Skeletal muscle cell (primary cell): ENCODE measurements around the gene TASP1.
A peak's percentile ranks its signal among the peaks of the same experiment; 100 is the strongest.
"Not testable (repeated sequence)": the region's sequence is repeated elsewhere in the genome, so short reads cannot be mapped to it uniquely, and the experiment has no call there.

Experiments
- DNase-seq: peaks from one replicate; pipeline ENCODE4 v3.0.0-alpha.2; 2010; ENCODE audit warnings: low read depth
- H3K4me3 ChIP-seq: 2 replicates; pipeline ENCODE4 v1.5.1; 2011; ENCODE audit warnings: low read depth, mild to moderate bottlenecking, control low read depth, low read length, moderate library complexity

TASP1 gene

DNA sequence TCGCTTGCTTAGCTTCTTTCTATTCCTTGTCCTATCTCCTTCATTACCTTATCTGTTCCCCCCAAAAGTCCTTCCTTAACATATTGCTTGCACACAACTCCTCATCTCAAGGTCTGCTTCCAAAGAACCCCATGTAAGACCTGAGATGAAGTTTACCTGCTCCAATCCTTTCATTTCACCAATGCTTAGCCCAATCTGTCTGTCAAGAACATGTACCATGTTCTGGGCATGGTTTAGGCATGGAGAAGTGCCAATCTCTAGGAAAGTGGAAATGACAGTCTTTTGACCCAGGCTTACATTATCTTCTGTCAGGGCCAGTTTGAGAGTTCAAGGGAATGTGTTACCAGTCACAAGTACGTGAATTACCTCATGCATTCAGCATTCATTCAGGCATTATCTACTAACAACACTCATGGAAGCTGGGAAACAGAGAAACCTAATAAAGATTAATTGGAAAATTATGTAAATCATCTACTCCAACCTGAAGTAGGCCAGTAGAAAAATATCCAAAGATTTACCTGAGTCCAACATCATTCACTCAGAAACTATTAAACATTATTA lies 15.8 kb upstream of the TASP1 start:
- H3K4me3 ChIP-seq = no peak overlapping the region
- DNase-seq = no peak

DNA sequence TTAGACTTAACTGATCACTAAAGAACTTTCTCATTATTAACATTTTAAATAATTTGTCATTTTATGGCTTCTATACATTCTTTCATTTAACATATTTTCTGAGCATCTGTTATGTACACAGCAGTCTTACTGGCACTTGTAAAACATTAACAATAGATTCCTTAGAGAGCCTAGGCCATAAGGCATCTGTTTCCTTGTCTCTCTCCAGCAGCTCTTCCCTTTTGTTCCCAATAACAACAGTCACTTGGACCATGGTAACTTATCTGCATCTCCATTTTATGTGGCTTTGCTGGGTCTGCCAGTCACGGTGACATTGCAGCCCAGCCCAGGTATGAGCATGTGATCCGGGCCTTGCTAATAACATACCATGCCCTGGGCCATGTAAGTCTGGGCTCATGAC lies 11.7 kb upstream of the TASP1 start:
- H3K4me3 ChIP-seq = no peak overlapping the region
- no peak for DNase-seq

DNA sequence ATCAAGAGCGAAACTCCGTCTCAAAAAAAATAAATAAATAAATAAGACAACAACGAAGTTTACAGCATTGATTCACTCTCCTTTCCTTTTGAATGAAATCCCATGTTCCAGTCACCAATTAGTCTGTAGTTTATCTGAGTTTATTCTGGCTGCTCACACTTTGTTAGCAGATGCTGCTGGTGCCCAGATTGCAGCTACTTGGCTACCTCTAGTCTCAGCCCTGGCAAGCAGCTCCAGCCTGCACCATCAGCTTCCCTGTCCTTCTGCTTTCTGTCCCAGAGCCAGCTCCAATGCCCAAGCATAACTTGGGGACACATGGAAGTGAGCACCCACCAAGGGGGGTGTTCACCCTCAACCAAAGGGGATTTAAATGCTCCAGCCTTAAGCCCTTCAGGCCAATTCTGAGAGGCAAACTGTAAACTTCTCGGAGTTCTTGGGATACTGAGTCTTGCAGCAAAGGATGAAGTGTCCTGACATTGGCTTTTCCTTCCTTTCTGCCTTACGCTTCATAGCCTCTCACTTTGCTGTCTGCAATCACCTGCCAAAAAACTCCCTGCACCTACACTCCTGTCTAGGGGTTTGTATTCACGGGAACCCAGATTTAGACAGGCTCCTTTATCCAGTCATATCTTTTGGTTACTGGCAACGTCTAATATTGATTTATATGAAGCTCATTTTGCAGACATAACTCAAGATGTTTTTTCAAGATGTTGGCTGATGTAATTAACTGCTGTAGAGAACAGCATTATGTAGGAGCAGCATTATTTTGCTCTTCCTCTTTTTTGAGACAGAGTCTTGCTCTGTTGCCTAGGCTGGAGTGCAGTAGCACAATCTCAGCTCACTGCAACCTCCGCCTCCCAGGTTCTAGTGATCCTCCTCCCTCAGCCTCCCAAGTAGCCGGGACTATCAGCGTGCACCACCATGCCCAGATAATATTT lies 9.8 kb upstream of the TASP1 start:
- H3K4me3 ChIP-seq = no peak overlapping the region
- no peak for DNase-seq

DNA sequence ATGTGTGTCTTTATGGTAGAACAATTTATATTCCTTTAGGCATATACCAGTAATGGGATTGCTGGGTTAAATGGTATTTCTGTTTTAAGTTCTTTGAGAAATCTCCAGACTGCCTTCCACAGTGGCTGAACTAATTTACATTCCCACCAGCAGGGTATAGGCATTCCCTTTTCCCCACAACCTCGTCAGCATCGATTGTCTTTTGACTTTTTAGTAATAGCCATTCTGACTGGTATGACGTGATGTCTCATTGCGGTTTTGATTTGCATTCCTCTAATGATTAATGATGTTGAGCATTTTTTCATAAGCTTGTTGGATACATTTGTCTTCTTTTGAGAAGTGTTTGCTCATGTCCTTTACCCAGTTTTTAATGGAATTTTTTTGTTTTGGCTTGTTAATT lies 5.3 kb upstream of the TASP1 start:
- H3K4me3 ChIP-seq = no peak overlapping the region
- no peak for DNase-seq

DNA sequence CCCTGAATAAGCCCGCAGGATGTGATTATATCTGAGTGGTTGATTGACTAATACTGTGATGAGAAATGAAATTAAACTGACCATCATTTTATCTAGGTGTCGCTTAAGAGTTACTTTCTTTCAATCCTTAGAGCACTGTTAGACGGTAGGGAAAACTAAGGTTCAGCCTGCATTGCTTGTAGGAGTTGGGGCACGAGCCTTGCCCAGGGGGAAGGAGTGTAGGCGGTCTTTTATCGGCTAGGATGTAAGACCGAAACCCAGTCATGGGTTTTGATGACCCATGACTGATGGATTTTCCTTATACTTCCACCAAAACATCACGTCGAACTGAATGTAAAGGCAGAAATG lies 392 bp upstream of the TASP1 start:
- peak overlapping the region; percentile 98 for H3K4me3 ChIP-seq
- DNase-seq = no peak

DNA sequence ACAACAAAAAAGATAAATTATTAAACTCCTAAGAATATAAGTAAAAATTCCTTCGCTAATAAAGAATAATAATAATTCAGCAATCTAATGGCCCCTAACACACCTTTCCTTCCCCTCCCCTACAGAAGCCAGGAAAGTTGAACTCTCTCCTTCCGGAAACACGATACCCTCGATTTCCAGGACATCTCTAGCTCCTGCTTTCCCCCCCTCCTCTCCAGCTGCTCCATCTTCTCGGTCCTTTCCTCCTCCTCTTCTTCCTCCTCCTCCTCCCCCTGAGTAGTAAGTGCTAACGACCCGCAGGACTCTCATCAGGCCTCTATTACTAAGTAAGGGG lies 603 bp downstream of the TASP1 start:
- DNase-seq = no peak
- peak overlapping the region; percentile 98 for H3K4me3 ChIP-seq

DNA sequence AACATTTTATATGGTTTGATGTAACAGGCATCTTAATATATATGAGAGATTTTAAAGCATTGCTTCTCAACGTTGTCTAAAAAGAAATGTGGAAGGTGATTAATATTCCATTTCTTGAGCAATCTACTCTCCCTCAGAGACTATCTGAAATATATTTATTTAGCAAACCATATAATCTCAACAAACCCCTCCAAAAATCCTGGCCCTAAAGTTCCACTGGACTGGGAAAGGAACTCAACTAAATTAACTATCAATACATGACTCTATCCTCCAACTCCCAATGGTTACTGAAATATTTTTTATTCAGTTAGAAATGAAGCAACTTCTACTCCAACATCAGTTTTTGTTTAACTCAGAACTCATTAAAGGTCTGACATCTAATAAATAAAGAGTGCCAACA lies 6.3 kb downstream of the TASP1 start:
- no peak for DNase-seq
- H3K4me3 ChIP-seq = no peak overlapping the region

DNA sequence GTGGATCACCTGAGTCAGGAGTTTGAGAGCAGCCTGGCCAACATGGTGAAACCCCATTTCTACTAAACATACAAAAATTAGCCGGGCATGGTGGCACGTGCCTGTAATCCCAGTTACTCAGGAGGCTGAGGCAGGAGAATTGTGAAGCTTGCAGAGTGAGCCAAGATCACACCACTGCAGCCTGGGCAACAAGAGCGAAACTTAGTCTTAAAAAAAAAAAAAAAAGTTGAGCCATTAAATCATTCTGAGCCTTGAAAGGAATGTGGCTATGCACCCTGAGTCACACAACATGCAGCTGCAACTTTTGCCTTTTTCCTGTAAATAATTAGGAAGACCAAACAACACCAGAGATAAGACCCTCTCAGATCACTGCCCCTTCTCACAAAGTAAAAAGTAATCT lies 11.2 kb downstream of the TASP1 start:
- DNase-seq, H3K4me3 ChIP-seq: not testable (repeated sequence)

DNA sequence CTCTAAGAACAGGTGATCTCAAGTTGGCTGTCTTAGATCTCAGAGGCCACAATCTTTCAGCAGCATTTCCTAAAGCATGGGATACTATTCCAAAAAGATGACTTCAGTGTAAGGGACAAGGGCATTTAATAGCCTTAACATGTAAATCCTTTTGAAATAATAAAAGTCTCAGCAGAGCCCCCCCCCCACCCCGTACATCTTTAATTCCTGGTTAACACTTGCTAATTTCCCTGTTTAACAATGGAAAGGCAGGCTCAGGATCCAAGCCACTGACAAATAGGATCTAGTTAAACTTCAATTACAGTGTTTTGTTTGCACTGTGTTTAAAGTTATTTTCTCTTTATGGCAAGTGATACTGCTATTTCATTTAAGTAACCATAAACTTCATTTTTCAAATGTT lies 12.0 kb downstream of the TASP1 start:
- no peak overlapping the region for H3K4me3 ChIP-seq
- no peak for DNase-seq

DNA sequence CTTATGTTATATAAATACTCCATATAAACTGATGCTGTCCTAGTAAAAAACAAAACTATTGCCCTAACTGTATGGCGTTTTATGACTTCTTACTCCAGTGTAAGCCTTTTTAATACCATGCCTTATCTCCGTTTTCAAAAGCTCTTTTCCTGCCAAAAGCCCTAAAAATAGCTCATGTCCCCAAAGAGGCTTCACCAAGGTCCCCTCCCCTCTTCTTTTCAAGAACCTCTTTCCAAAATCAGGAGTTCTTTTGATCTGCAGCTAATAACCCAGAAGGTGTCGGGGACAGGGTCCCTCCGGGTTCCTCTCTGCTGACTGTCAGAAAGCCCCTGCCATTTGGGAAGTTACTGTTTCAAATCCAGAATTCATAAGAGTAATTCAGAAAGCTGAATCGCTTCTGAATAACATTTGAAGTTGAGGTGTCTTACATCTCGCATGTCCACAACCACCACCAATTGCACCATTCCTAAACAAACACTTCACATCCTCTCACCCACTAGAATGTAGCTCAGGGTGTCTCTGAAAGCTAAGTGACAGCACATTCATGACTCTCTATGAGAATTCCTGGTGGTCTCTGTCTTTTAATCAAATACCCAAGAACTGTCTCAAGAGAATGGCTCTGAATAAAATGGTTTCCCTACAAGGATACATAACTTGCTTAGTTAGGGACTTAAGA lies 13.3 kb downstream of the TASP1 start:
- no peak for DNase-seq
- H3K4me3 ChIP-seq = no peak overlapping the region

DNA sequence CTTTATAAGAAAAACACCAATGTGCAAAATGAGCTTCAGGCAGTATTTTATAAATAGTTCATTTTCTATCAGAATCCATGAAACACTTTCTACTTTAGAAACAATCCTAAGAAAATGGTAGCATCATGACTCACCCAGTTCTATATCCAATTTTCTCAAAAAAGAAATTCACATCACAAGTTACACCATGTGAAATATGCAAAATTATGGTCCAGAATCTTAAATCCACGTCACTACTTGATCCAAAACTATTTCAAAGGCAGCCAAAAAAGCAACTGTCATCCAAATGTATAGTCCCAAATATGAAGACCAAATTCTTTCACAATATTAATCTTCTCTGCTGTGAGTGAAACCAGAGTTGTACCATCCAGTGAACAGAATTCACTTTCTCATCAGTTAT lies 19.3 kb downstream of the TASP1 start:
- DNase-seq, H3K4me3 ChIP-seq: not testable (repeated sequence)

DNA sequence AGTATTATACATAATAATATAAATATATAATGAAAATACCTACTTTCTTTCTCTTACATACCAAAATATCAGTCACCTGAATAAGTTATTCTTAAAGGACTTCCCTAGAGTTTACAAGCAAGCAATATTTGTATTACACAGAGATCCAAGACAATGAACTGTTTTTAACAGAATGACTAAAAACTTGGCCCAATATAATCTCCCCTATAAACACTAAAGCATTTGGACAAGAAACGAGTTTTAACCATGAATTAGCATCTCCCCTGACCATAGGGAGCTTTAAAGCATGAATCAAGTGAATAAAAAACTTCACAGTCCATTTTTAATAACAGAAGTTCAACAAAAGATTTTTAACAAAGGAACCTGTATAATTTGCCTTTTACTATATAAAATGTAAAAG lies 20.3 kb downstream of the TASP1 start:
- H3K4me3 ChIP-seq, DNase-seq: not testable (repeated sequence)

DNA sequence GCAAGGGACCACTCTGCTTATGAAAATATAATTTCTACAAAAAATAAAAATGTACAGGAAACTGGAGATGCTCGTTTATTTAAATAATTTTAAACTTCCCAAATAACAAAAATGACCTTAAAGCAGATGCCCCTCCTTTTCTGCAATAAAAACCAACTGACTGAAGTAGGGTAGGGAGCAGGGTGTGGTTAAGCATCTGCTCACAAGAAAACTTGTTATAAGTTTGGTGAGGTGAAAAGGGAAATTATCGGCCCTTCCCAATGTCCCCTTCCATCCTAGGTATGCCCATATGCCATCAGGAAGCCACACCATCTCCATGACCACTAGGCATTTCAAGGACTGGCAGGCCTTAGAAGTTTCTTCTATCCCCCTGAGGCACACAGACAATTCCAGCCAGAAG lies 21.1 kb downstream of the TASP1 start:
- DNase-seq, H3K4me3 ChIP-seq: not testable (repeated sequence)

DNA sequence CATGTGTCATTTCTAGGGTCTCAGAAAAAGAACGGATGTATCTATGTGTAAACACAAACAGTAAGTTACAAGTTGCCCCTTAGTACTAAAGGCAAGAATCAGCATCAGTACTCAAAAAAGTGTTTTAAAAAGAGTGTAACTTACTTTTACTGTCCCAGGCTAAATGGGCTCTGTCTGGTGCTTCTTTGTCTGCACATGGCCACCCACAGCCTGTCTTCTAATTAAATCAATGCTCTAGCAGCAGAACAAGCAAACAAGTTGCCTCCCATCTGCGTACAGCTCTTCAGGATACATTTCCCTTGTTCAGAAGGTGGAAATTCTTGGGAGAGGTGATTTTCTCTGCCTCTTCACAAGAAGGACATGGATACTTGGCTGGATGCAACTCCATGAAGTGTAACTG lies 22.0 kb downstream of the TASP1 start:
- not testable (repeated sequence) for H3K4me3 ChIP-seq, DNase-seq

DNA sequence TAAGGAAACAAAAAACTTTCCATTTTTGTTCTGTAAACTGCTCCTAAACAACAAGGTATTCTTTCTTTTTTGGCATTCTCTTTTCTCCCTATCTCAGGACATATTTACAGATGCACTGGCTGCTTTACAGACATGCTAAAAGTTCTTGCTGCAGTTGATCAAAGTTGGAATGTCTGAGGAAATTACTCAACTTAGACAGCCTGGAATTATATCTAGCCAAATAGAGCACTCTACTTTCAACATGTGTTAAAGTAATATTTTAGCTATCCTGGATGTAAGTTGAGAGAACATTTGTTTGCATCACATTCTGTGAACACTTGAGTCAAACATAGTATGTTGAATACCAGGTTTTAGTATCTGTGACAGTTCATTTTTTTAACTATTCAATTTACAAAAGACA lies 24.8 kb downstream of the TASP1 start:
- no peak for DNase-seq

DNA sequence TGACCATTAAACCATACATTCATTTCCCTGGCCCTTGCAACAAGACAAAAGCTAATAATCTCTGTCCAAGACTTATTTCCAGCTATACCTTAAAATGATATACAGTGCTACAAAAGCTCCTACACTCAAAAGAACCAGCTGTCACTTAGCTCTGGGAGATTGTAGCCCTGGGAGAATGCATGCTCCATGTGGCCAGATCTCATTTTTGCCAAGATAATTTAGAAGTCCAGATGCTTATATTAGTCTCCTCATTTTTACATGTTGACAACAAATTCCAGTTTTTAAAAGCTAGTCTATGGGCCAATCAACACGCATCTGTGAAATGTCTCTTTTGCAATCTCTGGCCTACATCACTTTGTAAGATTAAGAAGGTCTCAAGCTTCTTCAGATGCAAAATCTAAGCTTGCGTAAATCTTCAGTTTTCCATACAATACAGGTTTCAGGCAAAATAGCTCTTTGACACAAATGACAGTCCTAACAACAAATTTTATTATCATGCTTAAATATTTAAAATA lies 27.1 kb downstream of the TASP1 start:
- no peak for DNase-seq
- H3K4me3 ChIP-seq = no peak overlapping the region

More for the DNA sequence above, 24.8 kb downstream of the TASP1 start:
- H3K4me3 ChIP-seq = no peak overlapping the region

DNA sequence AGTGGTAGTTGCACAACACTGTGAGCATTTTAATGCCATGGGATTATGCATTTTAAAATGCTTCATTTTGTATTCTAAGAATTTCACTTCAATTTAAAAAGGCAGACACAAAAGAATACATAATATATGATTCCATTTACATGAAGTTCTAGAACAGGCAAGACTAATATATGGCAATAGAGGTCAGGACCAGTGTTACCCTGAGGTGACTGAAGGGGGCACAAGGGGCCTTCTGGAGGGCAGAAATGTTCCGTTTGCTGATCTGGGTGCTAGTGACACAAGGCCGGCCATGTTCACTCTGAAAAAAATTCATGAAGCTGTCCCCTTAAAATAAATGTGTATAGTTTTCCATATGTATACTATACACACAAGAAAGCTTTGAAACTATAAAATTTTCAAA lies 28.5 kb downstream of the TASP1 start:
- DNase-seq = no peak
- no peak overlapping the region for H3K4me3 ChIP-seq

DNA sequence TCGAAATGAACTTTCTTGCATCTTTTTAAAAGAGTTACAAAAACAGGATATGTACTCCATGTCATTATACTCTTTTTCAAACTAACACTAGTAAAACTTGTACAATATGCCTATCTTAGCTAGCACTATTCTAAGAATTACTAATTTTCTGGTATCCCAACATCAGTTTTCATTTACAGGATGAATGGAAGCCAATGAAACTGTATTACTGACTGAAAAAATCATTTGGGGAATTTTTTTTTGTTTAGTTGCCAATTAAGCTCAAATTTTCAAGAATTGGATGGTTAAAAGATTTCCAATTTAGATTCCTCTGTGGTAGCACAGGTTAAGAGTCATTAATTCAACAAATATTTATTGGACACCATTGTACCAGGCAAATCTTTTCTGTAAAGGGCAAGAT lies 30.7 kb downstream of the TASP1 start:
- no peak overlapping the region for H3K4me3 ChIP-seq
- DNase-seq = no peak

DNA sequence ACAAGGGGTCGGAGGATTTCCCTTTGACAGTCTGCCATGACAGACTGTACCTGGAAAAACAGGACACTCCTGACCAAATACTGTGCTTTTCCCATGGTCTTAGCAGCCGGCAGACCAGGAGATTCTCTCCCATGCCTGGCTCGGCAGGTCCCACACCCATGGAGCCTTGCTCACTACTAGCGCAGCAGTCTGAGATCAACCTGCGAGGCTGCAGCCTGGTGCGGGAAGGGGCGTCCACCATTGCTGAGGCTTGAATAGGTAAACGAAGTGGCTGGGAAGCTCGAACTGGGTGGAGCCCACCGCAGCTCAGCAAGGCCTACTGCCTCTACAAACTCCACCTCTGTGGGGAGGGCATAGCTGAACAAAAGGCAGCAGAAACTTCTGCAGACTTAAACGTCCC lies 45.3 kb downstream of the TASP1 start:
- not testable (repeated sequence) for DNase-seq, H3K4me3 ChIP-seq

DNA sequence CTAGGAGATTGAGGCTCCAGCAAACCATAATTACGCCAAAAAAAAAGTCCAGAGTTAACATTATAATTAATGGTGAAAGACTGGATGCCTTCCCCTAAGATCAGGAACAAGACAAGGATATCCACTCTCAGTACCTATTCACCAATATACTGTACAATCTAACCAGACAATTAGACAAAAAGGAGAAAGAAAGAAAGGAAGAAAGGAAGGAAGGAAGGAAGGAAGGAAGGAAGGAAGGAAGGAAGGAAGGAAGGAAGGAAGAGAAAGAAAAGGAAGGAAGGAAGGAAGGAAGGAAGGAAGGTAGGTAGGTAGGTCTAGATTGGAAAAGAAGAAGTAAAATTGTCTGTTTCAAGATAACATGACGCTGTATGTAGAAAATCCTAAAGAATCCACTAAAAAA lies 50.7 kb downstream of the TASP1 start:
- H3K4me3 ChIP-seq = no peak overlapping the region
- DNase-seq = no peak

DNA sequence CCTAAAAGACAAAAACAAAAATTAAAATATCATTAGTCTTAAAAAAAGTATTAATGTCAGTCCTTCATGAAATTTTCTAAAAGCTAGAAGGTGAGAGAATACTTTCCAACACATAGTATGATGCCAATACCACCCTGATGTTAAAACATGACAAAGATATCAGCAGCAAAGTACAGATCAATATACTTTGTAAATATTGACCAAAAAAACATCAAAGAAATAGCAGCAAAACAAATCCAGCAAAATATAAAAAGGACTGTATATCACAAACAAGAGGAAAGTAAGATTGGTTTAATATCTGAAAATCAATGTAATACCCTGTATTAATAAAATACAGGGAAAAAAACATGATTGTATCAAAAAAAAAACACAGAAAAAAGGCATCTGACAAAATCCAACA lies 51.4 kb downstream of the TASP1 start:
- H3K4me3 ChIP-seq = no peak overlapping the region
- DNase-seq = no peak
